KMS-11 (cell line): Measurements from ENCODE around the gene WNT5A.

ENCODE experiments used
- H2AFZ ChIP-seq: fragments of 200-600 bp; sonication (generic); 2 replicates; pipeline ENCODE4 v1.6.1; 2016; ENCODE audit warnings: antibody characterized with exemption, mixed run types, low read depth
- H3K27ac ChIP-seq: fragments of 200-600 bp; sonication (generic); 2 replicates; pipeline ENCODE4 v1.6.1; 2016; ENCODE audit warnings: mild to moderate bottlenecking, mixed run types
- H3K27me3 ChIP-seq: fragments of 200-600 bp; sonication (generic); 2 replicates; pipeline ENCODE4 v1.6.1; 2017; ENCODE audit warnings: mild to moderate bottlenecking, low read depth, mixed run types, moderate library complexity; ENCODE audit not compliant: insufficient read depth
- H3K36me3 ChIP-seq: fragments of 200-600 bp; sonication (generic); 2 replicates; pipeline ENCODE4 v1.6.1; 2017; ENCODE audit warnings: mild to moderate bottlenecking, mixed run types; ENCODE audit not compliant: insufficient read depth
- H3K4me1 ChIP-seq: fragments of 200-600 bp; sonication (generic); 2 replicates; pipeline ENCODE4 v1.6.1; 2016; ENCODE audit warnings: mild to moderate bottlenecking, low read depth, mixed run types; ENCODE audit not compliant: poor library complexity, severe bottlenecking
- H3K4me2 ChIP-seq: fragments of 200-600 bp; sonication (generic); 2 replicates; pipeline ENCODE4 v1.7.0; 2016; ENCODE audit warnings: mild to moderate bottlenecking, mixed run types
- H3K4me3 ChIP-seq: fragments of 200-600 bp; sonication (generic); IDR thresholded peaks from 2 replicates; pipeline ENCODE4 v1.6.1; 2017; ENCODE audit warnings: low read depth, low read length, mixed read lengths; ENCODE audit not compliant: insufficient read depth
- H3K79me2 ChIP-seq: fragments of 200-600 bp; sonication (generic); 2 replicates; pipeline ENCODE4 v1.6.1; 2016; ENCODE audit warnings: low read depth, mixed run types; ENCODE audit not compliant: insufficient read depth
- H3K9ac ChIP-seq: fragments of 200-600 bp; sonication (generic); 2 replicates; pipeline ENCODE4 v1.6.1; 2016; ENCODE audit warnings: mild to moderate bottlenecking, mixed run types
- H4K20me1 ChIP-seq: fragments of 200-600 bp; sonication (generic); 2 replicates; pipeline ENCODE4 v1.6.1; 2016; ENCODE audit warnings: mild to moderate bottlenecking, mixed run types; ENCODE audit not compliant: insufficient read depth
- TF ChIP-seq, protein P1 (sequence below): fragments of 200-600 bp; sonication (generic); conservative IDR thresholded peaks from 2 replicates; pipeline ENCODE4 v1.6.1; 2017; ENCODE audit warnings: low read depth, mild to moderate bottlenecking, antibody characterized with exemption, low read length, moderate library complexity, mixed read lengths

The WNT5A gene

GRCh38 chr3:55449527-55449926, 37.6 kb downstream of the WNT5A start:
- no peaks in the 10 kb centered on the region for H3K79me2 ChIP-seq
- no peaks in the 10 kb centered on the region for H4K20me1 ChIP-seq
- no peak overlapping the region for H3K9ac ChIP-seq
- no peak overlapping the region for H3K4me3 ChIP-seq
- no peaks in the 10 kb centered on the region for H3K36me3 ChIP-seq
- TF ChIP-seq, protein P1, sequence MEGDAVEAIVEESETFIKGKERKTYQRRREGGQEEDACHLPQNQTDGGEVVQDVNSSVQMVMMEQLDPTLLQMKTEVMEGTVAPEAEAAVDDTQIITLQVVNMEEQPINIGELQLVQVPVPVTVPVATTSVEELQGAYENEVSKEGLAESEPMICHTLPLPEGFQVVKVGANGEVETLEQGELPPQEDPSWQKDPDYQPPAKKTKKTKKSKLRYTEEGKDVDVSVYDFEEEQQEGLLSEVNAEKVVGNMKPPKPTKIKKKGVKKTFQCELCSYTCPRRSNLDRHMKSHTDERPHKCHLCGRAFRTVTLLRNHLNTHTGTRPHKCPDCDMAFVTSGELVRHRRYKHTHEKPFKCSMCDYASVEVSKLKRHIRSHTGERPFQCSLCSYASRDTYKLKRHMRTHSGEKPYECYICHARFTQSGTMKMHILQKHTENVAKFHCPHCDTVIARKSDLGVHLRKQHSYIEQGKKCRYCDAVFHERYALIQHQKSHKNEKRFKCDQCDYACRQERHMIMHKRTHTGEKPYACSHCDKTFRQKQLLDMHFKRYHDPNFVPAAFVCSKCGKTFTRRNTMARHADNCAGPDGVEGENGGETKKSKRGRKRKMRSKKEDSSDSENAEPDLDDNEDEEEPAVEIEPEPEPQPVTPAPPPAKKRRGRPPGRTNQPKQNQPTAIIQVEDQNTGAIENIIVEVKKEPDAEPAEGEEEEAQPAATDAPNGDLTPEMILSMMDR = no peak
- no peak overlapping the region for H3K27ac ChIP-seq
- no peaks in the 10 kb centered on the region for H3K27me3 ChIP-seq
- no peak overlapping the region for H3K4me2 ChIP-seq
- H3K4me1 ChIP-seq = no peaks in the 10 kb centered on the region
- no peak overlapping the region for H2AFZ ChIP-seq

GRCh38 chr3:55446850-55447249, 40.3 kb downstream of the WNT5A start:
- H3K27me3 ChIP-seq = no peaks in the 10 kb centered on the region
- H3K4me1 ChIP-seq = no peaks in the 10 kb centered on the region
- H3K27ac ChIP-seq = no peak overlapping the region
- no peak overlapping the region for H3K4me2 ChIP-seq
- H3K79me2 ChIP-seq = no peaks in the 10 kb centered on the region
- TF ChIP-seq, protein P1 = no peak
- no peak overlapping the region for H2AFZ ChIP-seq
- H3K4me3 ChIP-seq = no peak overlapping the region
- H3K36me3 ChIP-seq = no peaks in the 10 kb centered on the region
- H3K9ac ChIP-seq = no peak overlapping the region
- no peaks in the 10 kb centered on the region for H4K20me1 ChIP-seq

DNA sequence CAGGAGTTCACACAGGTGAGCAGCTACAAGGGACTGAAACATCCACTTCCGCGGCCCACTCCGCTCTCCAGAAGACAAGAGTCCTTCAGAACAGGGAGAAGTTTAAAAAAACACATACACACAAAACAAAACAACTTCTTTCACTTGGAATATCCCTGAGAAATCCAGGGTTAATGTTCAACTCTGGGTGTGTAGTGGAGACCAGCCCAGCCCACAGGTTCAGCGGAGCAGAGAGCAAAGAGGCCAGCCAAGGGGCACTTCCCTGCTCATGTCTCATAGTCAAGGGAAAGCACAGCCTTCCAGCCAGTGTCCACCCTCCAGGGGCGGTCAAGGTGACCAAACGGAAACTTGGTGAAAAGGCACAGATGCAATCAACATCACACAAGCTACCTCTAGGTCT, 41.6 kb downstream of the WNT5A start:
- no peaks in the 10 kb centered on the region for H3K4me1 ChIP-seq
- no peak overlapping the region for H3K27ac ChIP-seq
- no peaks in the 10 kb centered on the region for H3K79me2 ChIP-seq
- H3K9ac ChIP-seq = no peak overlapping the region
- H3K27me3 ChIP-seq = no peaks in the 10 kb centered on the region
- H4K20me1 ChIP-seq = no peaks in the 10 kb centered on the region
- no peak overlapping the region for H2AFZ ChIP-seq
- no peaks in the 10 kb centered on the region for H3K36me3 ChIP-seq
- TF ChIP-seq, protein P1 = no peak
- H3K4me2 ChIP-seq = no peak overlapping the region
- no peak overlapping the region for H3K4me3 ChIP-seq

DNA sequence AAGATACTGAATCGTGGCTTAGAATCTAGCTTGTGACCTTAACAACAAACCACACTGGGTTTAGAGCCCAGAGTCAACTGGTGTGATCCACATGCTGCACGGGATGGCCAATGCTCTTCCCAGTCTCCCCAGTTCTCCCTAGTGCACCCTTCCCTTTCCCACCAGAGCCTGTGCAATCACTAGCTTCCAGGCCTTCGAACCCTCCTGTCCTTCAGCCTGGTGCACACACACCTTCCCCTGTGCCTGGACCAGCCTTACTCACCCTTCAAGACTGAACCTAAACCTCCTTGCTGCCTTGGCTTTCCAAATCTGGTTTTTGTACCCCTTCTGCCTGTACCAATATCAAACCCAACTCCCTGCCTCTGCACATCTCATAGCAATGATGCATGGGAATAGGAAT, 43.8 kb downstream of the WNT5A start:
- Histone ChIP-seq H3K79me2 (no peaks in the 10 kb centered on the region), H3K9ac (no peak overlapping the region), H4K20me1 (no peaks in the 10 kb centered on the region), H3K36me3 (no peaks in the 10 kb centered on the region), H3K4me3 (no peak overlapping the region), H2AFZ (no peak overlapping the region), H3K27ac (no peak overlapping the region), H3K4me1 (no peaks in the 10 kb centered on the region), H3K4me2 (no peak overlapping the region), H3K27me3 (no peaks in the 10 kb centered on the region)
- TF ChIP-seq, protein P1 = no peak
